IPS DF 4.7 (cell line): ENCODE results near the gene ASB17.
"Not testable (repeated sequence)": the region's sequence is repeated elsewhere in the genome, so short reads cannot be mapped to it uniquely, and the experiment has no call there.

Source experiments
- DNase-seq: peaks from one replicate; pipeline ENCODE4 v3.0.0-alpha.2; 2013; ENCODE audit warnings: low spot score; ENCODE audit errors: extremely low read depth

The ASB17 gene, protein sequence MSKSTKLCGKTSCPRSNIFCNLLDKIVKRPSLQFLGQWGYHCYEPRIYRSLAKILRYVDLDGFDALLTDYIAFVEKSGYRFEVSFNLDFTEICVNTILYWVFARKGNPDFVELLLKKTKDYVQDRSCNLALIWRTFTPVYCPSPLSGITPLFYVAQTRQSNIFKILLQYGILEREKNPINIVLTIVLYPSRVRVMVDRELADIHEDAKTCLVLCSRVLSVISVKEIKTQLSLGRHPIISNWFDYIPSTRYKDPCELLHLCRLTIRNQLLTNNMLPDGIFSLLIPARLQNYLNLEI

DNA sequence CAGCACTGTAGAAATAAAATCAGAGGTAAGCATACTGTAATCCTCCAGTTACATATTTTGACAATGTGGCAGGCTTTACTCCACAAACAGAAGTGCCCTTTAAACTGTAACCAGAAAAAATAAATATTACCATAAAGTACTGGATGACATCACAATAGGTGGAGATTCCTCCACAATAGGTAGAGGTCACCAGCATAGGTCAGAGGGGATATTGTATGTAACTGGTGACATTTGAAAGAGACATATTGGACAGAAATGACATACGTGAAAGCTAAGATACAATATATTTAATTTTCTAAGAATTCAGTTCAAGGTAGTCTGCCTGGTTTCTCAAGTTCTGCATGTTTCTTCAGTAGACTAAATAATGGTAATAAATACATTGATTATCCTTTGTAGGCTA lies at the start of gene ASB17:
TSS of gene ASB17 (minus strand) at position 101 of the 400 bp plus-strand sequence. CDS start 113 bp downstream, outside the sequence.
- no peak for DNase-seq

DNA sequence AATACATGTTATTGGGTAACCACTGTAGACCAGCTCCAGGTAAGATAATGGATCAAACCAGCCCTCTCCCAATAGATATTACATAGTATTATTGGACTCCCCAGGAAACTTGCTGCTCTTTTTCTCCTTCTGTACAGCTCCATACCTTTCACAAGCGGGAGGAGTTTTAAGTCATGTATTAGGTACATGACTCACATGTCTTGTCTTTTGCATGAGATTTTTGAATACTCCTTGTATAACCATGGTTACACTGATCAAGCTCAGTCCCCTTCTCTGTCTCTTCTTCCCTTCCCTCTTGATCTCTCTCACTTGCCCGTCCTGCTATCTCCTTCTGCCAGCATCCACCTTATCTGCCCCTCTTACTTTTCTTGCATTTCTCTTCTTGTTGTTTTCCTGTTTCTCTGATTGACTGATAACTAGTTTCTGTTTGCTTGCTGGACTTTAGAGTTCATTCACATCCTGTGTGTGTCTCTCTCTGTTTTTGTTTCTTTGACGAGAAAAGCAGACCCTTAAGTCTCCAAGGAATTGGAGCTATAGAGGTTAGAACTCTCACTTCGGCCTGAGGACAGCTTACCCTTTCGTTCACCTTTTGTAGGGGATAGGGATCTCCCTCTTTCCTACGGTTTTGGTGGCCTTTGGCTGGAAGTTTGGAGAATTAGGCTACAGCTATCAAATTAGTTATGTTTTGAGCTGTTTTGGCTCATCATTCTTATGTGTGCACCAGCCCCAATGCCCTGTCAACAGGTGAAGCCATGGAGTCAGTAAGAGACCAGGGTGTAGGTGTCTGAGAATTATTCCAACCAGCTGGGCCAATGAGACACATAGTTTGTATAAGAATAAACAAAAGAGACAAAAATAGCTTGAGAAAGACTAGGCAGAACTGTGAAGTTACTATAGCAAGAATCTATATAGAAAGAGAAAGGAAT lies 49.0 kb upstream of the ASB17 start:
- no peak for DNase-seq

DNA sequence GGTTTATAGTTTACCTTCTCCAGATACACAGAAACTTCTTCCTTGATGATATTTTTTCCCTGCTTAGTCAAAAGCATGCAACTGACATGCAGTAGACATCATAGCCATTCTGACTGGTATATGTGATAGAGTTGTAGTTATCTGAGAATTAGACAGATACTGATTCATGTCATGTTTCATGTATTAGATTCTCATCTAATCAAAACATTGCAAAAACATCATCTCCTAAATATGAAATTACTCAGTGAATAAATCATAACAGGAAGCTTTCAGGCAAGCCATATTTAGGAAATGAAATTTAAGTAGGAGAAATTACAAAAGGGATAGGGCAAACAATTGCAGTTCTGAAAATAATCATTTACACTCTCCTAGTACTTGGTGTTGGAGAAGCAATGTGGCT lies 38.4 kb upstream of the ASB17 start:
- no peak for DNase-seq

DNA sequence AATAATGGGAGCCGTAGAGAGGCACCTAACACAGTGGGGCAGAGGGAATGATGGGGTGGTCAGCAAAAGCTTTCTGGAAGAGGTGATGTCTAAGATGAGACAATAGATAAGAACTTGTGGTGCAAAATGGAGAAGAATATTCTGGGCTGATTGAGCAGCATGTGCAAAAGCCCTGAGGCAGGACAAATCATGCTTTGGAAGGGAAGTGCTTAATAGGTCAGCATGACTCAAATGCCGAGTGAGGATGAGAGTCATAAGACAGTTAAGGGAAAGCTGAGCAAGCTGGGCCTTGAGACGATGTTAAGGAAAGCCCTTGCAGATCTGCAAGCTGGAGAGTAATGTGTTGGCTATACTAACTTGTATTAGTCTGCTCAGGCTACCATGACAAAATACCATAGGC lies 37.3 kb upstream of the ASB17 start:
- no peak for DNase-seq

DNA sequence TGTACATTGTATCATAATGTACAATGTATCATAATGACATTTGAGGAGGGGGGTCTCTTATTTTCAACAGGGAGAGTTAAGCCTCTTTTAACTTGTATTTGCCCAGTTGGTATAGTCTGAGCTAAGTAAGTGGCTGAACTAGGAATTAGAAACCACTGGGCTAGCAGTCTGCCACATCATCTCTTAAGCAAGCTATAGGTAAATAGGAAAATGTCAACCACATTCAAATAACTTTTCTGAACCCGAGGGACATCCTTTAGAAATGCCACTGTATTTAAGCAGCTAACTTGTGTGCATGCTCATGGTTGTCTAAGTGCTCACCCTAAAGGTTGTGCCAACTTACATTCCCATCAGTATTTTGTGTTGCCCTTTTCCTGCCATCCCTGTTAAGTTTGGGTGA lies 35.5 kb upstream of the ASB17 start:
- DNase-seq: no peak

DNA sequence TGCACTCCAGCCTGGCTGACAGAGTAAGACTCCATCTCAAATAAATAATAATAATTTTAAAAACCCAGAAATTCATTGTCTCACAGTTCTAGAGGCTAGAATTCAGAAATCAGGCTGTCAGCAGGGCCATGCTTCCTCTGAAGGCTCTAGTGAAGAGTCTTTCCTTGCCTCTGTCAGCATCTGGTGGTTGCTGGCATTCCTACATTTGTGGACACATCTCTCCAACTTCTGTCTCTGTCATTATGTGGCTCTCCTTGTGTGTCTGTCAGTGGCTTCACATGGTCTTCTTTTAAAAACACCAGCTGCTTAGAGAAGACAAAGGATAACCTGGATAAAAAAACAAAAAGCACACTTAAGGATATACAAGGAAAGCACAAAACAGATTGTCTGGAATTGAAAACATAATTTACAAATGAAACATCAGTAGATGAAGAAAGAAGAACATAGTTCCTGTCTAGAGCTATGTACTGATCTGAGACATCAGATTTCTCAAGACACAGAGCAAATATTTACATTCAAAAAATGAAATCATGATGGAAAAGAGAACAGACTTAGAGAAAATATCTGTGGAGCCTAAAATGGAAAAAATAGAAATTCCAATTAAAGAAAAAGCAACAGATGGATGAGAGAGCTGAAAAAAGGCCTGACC lies 32.7 kb upstream of the ASB17 start:
- no peak for DNase-seq

DNA sequence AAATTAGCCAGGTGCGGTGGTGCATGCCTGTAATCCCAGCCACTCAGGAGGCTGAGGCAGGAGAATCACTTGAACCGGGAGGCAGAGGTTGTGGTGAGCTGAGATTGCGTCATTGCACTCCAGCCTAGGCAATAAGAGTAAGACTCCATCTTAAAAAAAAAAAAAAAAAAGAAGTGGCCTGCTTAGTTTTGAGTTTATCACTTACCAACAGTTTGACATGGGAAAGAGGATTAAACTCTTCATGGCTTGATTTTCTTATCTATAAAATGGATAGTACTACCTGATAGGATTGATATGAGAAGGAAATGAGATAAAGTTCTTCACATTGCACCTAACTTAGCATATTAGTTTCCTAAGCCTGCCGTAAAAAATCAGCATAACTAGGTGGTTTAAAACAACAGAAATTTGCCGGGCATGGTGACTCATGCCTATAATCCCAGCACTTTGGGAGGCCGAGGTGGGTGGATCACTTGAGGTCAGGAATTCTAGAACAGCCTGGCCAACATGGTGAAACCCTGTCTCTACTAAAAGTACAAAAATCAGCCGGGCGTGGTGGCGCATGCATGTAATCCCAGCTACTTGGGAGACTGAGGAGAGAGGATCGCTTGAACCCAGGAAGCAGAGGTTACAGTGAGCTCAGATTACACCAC lies 32.0 kb upstream of the ASB17 start:
- DNase-seq: not testable (repeated sequence)

DNA sequence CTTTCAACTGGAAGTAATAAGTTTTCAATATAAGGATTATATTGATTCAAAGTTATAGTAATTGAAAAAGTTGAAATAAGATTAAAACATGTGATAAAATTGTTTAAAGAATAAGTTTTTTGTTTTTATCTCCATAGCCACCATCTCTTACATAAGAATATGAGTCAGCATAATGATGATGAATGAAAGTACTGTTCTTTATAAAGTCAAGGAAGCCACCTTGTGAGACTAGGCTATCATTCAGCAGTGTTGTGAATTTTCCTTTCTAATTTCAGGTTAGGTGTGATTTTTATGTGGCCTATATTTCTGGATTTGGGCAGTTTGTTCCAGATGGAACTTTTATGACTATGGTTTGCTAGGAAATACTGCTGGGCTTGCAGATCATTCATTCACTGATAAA lies 22.4 kb upstream of the ASB17 start:
- no peak for DNase-seq

DNA sequence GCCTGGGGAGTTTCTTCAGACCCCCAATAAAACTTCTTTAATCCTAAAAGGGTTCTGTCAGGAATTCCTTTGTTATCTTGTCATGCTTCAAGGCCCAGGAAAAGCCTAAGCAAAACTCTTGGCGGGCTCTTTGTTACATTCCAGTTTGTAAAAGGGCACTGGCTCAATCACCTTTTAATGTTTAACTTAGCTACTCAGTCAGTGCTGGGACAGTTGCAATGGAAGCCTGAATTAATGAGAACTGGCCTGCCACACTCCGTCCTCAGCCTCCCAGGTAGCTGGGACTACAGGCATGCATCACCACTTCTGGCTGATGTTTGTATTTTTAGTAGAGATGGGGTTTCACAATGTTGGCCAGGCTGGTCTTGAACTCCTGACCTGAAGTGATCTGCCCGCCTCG lies 21.3 kb upstream of the ASB17 start:
- no peak for DNase-seq

DNA sequence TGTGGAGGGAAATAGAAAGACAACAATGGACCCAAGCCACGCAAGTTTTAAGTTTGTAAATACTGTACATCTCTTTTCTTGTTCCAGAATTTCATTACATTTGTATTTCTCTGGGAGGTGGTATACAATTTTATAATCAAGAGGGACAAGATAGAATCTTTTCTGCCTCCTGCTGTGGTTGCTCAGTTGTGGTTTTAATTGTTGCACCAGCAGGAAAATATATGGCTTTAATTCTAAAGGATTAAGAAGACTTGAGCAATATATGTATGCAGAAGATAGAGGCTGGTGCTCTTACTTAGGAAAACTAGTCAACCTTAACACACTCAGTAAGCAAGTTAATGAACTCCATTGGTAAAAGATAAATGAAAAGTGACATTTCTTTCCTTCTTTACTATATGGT lies 19.8 kb upstream of the ASB17 start:
- no peak for DNase-seq

DNA sequence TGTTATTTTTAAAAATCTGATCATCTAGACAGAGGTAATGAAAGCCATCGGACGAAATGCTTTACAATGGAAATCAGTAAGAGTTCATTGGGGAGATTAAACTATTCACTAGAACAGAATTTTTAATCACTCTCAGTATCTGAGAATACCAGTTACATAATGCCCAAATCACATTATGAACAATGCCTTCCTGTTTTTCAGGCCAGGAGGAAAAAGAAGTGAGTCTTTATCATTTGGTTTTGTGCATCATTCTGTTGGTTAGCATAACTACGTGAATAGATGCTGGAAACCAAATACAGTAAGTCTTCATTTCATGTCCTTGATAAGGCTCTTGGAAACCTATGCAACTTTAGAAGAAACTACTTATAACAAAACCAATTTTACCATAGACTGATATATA lies 18.0 kb upstream of the ASB17 start:
- DNase-seq: no peak

DNA sequence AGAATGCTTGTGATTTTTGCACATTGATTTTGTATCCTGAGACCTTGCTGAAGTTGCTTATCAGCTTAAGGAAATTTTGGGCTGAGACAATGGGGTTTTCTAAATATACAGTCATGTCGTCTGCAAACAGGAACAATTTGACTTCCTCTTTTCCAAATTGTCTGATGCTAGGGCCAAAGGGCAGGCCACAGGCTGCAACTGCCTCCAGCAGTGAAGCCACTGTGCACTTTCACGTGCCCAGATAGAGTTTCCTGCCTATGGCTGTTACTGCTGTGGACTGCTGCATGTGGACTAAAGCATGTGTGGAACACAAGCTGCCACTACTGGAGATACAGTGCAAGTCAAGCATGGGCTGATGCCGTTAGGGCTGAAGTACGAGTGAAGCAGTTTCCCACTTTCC lies 10.8 kb upstream of the ASB17 start:
- DNase-seq: not testable (repeated sequence)

DNA sequence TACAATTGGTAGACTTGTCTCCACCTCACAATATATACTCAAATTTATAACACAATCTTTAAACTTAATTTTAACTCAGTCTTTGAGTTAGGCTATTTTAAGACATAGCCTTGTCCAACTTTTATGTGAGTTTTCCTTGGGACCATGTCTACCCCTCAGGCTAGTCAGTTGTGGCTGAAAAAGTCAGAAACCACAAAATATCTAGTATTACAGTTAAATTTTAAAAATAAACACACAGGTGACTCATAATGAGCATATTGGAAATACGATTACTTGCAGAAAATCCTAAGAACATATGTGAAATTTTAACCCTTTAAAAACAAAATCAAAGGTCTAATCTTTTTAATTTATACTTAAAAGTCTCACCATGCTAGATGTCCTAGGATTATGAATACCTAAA lies 4.8 kb upstream of the ASB17 start:
- no peak for DNase-seq

DNA sequence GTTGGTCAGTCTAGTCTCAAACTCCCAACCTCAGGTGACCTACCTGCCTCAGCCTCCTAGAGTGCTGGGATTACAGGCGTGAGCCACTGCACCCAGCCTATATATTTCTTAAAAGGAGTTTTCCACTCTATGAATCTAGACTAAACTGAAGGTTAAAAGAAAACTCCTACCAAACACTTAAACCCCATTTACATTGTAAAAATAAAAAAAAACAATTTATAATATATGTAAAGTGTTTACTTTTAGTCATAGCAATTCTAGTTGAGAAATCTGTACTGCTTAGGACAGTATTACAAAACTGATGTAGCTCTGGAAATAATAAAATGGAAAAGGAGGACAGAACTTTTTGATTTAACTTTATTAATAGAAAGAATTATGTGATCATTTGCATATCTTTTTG lies 9.5 kb downstream of the ASB17 start:
- no peak for DNase-seq

DNA sequence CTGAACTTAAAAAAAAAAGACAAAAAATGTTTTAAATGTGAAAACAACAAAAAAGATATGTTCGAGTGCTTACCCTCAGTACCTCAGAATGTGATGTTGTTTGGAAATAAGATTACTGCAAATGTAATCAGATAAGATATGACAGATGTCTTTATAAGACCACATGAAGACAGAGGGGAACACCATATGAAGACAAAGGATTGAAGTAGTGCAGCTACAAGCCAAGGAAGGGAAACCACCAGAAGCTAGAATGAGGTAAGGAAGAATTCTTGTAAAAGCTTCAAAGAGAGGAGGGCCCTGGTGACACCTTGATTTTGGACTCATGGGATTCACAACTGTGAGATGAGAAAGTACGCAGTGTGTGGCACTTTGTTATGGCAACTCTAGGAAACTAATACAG lies 15.4 kb downstream of the ASB17 start:
- no peak for DNase-seq

DNA sequence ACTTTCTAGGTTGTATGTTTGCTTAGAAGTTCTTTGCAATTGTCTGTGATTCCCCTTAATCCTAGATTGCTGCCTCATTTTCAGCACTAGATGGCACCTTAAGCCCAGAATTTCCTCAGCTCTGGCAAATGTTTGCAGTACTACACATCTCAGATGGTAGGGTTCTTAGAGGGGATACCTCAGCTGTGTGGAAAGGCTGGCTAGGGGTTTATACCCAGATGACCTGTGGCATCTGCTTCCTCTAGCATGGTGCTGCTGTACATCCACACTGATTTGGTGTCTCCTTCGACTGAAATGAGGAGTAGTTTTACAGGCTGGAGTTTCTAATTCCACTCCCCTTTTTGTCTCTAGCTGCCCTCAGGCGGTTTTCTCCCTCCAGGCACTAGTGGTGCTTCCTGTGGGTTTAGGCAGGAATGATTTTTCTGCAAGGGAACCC lies 23.5 kb downstream of the ASB17 start:
- DNase-seq: peak; percentile 33

DNA sequence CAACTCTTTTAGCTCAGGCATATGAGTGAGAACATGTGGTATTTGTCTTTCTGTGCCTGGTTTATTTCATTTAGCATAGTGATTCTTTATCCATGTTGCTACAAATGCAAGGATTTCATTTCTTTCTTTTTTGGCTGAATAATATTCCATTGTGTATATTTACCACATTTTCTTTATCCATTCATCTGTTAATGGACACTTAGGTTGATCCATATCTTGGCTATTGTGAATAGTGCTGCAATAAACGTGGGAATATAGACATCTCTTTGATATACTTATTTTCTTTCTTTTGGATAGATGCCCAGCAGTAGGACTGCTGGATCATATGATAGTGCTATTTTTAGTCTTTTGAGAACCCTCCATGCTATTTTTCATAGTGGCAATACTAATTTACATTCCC lies 30.8 kb downstream of the ASB17 start:
- no peak for DNase-seq

DNA sequence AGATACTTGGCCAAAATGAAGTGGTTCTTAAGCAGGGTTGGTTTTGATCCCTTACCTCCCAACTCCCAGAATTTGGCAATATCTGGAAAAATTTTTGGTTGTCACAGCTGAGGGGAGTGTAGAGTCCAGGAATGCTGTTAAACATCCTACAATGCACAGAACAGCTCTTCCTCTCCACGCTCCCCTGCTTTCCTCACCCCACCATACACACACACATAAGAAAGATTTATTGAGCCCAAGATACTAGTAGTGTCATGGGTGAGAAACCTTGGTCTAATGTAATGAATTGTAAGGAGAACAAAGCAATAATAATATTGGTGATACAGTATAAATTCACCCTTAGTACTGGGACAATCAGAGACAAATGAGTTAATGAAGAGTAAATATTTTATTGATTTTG lies 47.8 kb downstream of the ASB17 start:
- no peak for DNase-seq

DNA sequence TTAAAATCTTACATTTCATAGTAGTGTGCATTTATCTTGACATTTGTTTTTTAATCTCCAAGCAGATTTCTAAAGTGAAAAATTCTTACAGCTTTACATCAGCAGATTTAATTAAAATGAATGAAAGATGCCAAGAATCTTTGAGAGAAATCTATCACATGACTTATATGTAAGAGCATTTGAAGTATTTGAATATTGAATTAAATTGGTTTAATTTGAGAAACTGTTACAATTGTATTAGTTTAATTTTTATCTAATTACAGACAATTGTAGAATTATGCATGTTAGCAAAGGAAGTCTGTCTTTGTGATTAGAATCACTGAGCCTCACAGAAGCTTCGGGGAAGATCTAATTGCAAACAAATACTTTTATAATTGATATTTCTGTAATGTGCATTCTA lies 52.2 kb downstream of the ASB17 start:
- no peak for DNase-seq

DNA sequence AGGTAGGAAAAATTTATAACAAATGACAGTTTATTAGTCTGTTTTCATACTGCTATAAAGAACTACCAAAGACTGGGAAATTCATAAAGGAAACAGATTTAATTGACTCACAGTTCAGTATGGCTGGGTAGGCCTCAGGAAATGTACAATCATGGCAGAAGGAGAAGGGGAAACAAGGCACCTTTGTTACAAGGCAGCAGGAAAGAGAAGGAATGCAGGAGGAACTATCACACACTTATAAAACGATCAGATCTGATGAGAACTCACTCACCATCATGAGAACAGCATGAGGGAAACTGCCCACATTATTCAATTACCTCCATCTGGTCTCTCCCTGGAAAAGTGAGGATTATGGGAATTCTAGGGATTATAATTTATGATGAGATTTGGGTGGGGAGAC lies 61.3 kb downstream of the ASB17 start:
- DNase-seq: no peak
